Breast epithelium (tissue), 3 donors: ENCODE measurements around the gene PSMD12.

ENCODE experiments used
- CTCF ChIP-seq, 3 donors: fragments of 450-650 bp; IDR thresholded peaks; one replicate each; pipeline ENCODE4 v1.5.1; 2016 to 2017; ENCODE audit warnings: antibody characterized with exemption in 3 of 3, mild to moderate bottlenecking in 3 of 3, moderate library complexity in 3 of 3
- POLR2A ChIP-seq: fragments of 450-650 bp; IDR thresholded peaks from one replicate; pipeline ENCODE4 v1.6.1; 2016; ENCODE audit warnings: antibody characterized with exemption, mild to moderate bottlenecking, moderate library complexity

GRCh38 chr17:67362173-67362572 is 4.2 kb downstream of the PSMD12 start:
- TF ChIP-seq CTCF (IDR thresholded peaks at IDR 0.05) (no peak), POLR2A (no peak)
